Keratinocyte (primary cell): ENCODE results near the gene BAZ2B. TPM values are rescaled to one million over a fixed set of nuclear protein-coding genes. Genes with fewer than 3 reads are reported as not detected.

Experiments
- DNase-seq: peaks from one replicate; pipeline ENCODE4 v3.0.0-alpha.2; 2011; ENCODE audit warnings: low read depth, missing footprints, low spot score
- FAIRE-seq: peaks from 2 replicates; lab custom pipeline; 2011; peaks lifted over from hg19 to GRCh38; lab: Jason Lieb, UNC
- H2AFZ ChIP-seq: 2 replicates; pipeline ENCODE4 v1.6.0; 2012; ENCODE audit warnings: low read length, control low read depth, inconsistent platforms; ENCODE audit not compliant: control insufficient read depth
- H3K27ac ChIP-seq: 2 replicates; pipeline ENCODE4 v1.5.1; 2011; ENCODE audit warnings: low read length; ENCODE audit not compliant: control insufficient read depth, insufficient read depth
- H3K27me3 ChIP-seq: 3 replicates; pipeline ENCODE4 v1.6.0; 2011; ENCODE audit warnings: low read length; ENCODE audit not compliant: control insufficient read depth, insufficient read depth; ENCODE audit errors: extremely low read depth
- H3K36me3 ChIP-seq, 2 experiments: 2 replicates in 1 of 2; 3 replicates in 1 of 2; pipeline ENCODE4 v1.5.1; 2011; ENCODE audit warnings: low read length in 2 of 2, mild to moderate bottlenecking in 1 of 2; ENCODE audit not compliant: control insufficient read depth in 2 of 2, insufficient read depth in 2 of 2; ENCODE audit errors: extremely low read depth in 1 of 2
- H3K4me1 ChIP-seq: 3 replicates; pipeline ENCODE4 v1.5.1; 2011; ENCODE audit warnings: low read length; ENCODE audit not compliant: control insufficient read depth, insufficient read depth; ENCODE audit errors: extremely low read depth
- H3K4me2 ChIP-seq: 3 replicates; pipeline ENCODE4 v1.6.0; 2011; ENCODE audit warnings: low read depth, low read length; ENCODE audit not compliant: control insufficient read depth, insufficient read depth; ENCODE audit errors: extremely low read depth
- H3K4me3 ChIP-seq, 3 experiments: fragments of 200-600 bp in 1 of 3; sonication (generic) in 1 of 3; 2 replicates in 2 of 3; 3 replicates in 1 of 3; pipeline ENCODE4 v1.5.1; 2011 to 2016; ENCODE audit warnings: low read length in 3 of 3, mild to moderate bottlenecking in 3 of 3, control low read depth in 2 of 3, inconsistent platforms in 1 of 3, low read depth in 1 of 3, mixed read lengths in 1 of 3, mixed run types in 1 of 3, moderate library complexity in 1 of 3; ENCODE audit not compliant: control insufficient read depth in 2 of 3, insufficient read depth in 2 of 3; ENCODE audit errors: extremely low read depth in 1 of 3
- H3K79me2 ChIP-seq: 2 replicates; pipeline ENCODE4 v1.6.0; 2012; ENCODE audit warnings: low read length; ENCODE audit not compliant: control insufficient read depth, insufficient read depth
- H3K9ac ChIP-seq: 3 replicates; pipeline ENCODE4 v1.6.0; 2011; ENCODE audit warnings: low read length; ENCODE audit not compliant: control insufficient read depth, insufficient read depth; ENCODE audit errors: extremely low read depth
- H3K9me1 ChIP-seq: 3 replicates; pipeline ENCODE4 v1.6.0; 2011; ENCODE audit warnings: low read length; ENCODE audit not compliant: control insufficient read depth, insufficient read depth; ENCODE audit errors: extremely low read depth
- H3K9me3 ChIP-seq: 2 replicates; pipeline ENCODE4 v1.5.1; 2012; ENCODE audit warnings: low read depth, low read length; ENCODE audit not compliant: control insufficient read depth
- H4K20me1 ChIP-seq: 3 replicates; pipeline ENCODE4 v1.6.0; 2011; ENCODE audit warnings: low read length; ENCODE audit not compliant: control insufficient read depth, insufficient read depth; ENCODE audit errors: extremely low read depth
- EZH2 ChIP-seq: IDR thresholded peaks from one replicate; pipeline ENCODE4 v1.6.1; 2012; ENCODE audit warnings: inconsistent platforms, mild to moderate bottlenecking, low read length, moderate library complexity
- dilution Hi-C: fragments of 300-500 bp; cut with MboI; formaldehyde crosslinking; loops from one replicate; pipeline ENCODE4 v1.7.0; 2020; ENCODE audit warnings: low sequenced_read_pairs; ENCODE audit not compliant: extremely low pct_ligation_motif_present
- polyA plus RNA-seq, 5 experiments: library from polyadenylated mRNA; depleted of rRNA in 3 of 5; stranded (reverse) in 3 of 5; stranded (forward) in 1 of 5; unstranded in 1 of 5; fragments of >200 nt; gene quantifications; 1 replicate in 1 of 5; 2 replicates in 3 of 5; 3 replicates in 1 of 5; pipeline versions ENCODE4 v1.2.1 to v1.2.3, GENCODE V29; 2011 to 2012; ENCODE audit warnings: missing spikeins in 2 of 5, low read depth in 1 of 5, low replicate concordance in 1 of 5
- TF ChIP-seq, protein P1 (sequence below), 3 experiments: IDR thresholded peaks in 1 of 3; conservative IDR thresholded peaks in 1 of 3; optimal IDR thresholded peaks in 1 of 3; 2 replicates in 2 of 3; 3 replicates in 1 of 3; pipeline versions ENCODE3 to v1.5.1; 2011; ENCODE audit warnings: low read length in 3 of 3, mild to moderate bottlenecking in 3 of 3, moderate library complexity in 2 of 3, control low read depth in 1 of 3, inconsistent platforms in 1 of 3; ENCODE audit not compliant: insufficient read depth in 2 of 3; ENCODE audit errors: extremely low read depth in 1 of 3

BAZ2B gene
- polyA plus RNA-seq, 1 donor (not counting 4 experiments of a cell fraction or from before 2014, with no cell fraction given), result 27.0 TPM

DNA sequence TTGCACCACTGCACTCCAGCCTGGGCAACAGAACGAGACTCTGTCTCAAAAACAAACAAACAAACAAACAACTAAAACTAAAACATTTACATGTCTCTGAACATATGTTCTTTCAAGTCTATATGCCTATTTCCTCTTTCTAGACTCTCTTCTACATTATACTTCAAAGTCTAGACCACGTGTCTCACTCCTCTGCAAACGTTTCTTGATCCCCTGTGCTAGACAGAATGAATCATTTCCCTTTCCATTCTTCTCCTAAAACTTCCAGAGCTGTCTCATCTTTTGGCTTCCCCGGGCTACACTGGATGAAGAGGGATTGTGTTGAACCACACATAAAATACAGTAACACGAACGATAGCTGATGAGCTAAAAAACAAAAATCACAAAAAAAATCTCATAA lies 67.1 kb downstream of the BAZ2B start:
- no peaks in the 10 kb centered on the region for H4K20me1 ChIP-seq
- dilution Hi-C loops, result no loop called here
- no peak overlapping the region for H3K4me2 ChIP-seq
- TF ChIP-seq, protein P1, sequence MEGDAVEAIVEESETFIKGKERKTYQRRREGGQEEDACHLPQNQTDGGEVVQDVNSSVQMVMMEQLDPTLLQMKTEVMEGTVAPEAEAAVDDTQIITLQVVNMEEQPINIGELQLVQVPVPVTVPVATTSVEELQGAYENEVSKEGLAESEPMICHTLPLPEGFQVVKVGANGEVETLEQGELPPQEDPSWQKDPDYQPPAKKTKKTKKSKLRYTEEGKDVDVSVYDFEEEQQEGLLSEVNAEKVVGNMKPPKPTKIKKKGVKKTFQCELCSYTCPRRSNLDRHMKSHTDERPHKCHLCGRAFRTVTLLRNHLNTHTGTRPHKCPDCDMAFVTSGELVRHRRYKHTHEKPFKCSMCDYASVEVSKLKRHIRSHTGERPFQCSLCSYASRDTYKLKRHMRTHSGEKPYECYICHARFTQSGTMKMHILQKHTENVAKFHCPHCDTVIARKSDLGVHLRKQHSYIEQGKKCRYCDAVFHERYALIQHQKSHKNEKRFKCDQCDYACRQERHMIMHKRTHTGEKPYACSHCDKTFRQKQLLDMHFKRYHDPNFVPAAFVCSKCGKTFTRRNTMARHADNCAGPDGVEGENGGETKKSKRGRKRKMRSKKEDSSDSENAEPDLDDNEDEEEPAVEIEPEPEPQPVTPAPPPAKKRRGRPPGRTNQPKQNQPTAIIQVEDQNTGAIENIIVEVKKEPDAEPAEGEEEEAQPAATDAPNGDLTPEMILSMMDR (optimal IDR thresholded peaks at IDR 0.05 in 1 of 3, IDR thresholded peaks at IDR 0.05 in 1 of 3, conservative IDR thresholded peaks at IDR 0.05 in 1 of 3; ENCODE audit: extremely low read depth in 1 of 3, insufficient read depth in 2 of 3, low read length in 3 of 3), result no peak
- TF ChIP-seq EZH2, result no peak
- no peak overlapping the region for H3K27ac ChIP-seq
- H3K4me1 ChIP-seq, result peaks cover 4% of the 10 kb centered on the region
- no peak overlapping the region for H2AFZ ChIP-seq
- H3K36me3 ChIP-seq, result no peaks in the 10 kb centered on the region
- DNase-seq (no peak), FAIRE-seq (no peak)
- no peaks in the 10 kb centered on the region for H3K27me3 ChIP-seq
- H3K79me2 ChIP-seq, result no peaks in the 10 kb centered on the region
- no peak overlapping the region for H3K4me3 ChIP-seq
- no peaks in the 10 kb centered on the region for H3K9me1 ChIP-seq
- no peak overlapping the region for H3K9ac ChIP-seq
- H3K9me3 ChIP-seq, result no peaks in the 10 kb centered on the region

DNA sequence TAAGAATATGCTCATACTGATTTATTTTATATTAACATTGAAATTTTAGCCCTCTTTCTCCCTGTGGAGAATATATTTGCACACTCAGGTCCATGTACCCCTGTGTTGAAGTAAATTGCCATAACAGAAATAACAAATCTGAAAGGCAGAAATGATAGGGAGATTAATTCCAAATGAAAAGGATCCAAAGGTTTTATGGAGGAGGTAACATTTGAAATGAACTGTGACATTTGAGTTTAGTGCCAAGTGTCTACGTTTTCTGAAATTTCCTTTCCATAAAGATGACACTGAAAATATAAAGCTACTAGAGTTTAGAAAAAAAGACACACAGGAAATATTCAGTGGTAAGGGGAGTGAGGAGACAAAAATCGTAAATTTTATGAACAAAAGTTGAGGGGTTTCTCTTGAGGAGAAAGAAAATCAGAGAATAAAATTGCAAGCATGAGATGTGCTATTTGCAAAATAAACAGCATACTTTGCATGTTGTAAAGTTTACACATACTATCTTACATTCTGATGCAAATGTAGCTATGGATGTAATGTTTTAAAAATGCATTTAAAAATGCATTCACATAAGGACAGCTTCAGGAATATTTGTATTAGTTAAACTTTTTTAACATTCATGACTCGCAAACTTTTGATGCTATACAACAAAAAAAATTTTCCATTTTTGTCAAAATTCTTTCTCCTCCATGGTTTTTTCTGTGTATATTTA lies 69.5 kb downstream of the BAZ2B start:
- Histone ChIP-seq H3K9me1 (no peaks in the 10 kb centered on the region), H3K9ac (no peak overlapping the region), H3K27ac (no peak overlapping the region), H3K4me1 (peaks cover 4% of the 10 kb centered on the region), H3K9me3 (peaks cover 2% of the 10 kb centered on the region), H3K4me2 (no peak overlapping the region), H3K4me3 (no peak overlapping the region), H3K79me2 (no peaks in the 10 kb centered on the region), H4K20me1 (no peaks in the 10 kb centered on the region), H2AFZ (no peak overlapping the region), H3K36me3 (peaks cover 0 to 2% of the 10 kb centered on the region in 2 experiments), H3K27me3 (no peaks in the 10 kb centered on the region)
- DNase-seq (no peak), FAIRE-seq (no peak)
- dilution Hi-C loops, result no loop called here
- TF ChIP-seq, protein P1 (optimal IDR thresholded peaks at IDR 0.05 in 1 of 3, IDR thresholded peaks at IDR 0.05 in 1 of 3, conservative IDR thresholded peaks at IDR 0.05 in 1 of 3; ENCODE audit: extremely low read depth in 1 of 3, insufficient read depth in 2 of 3, low read length in 3 of 3), result no peak
- TF ChIP-seq EZH2, result no peak
